Caco-2 (cell line): ENCODE results near the gene PHKB. TPM values are rescaled to one million over a fixed set of nuclear protein-coding genes. Genes with fewer than 3 reads are reported as not detected.

ENCODE experiments used
- BruUV-seq: library from RNA; stranded (reverse); fragments of 400-500 nt; replicated peaks from 2 replicates; lab custom pipeline; 2021; lab: Mats Ljungman, UMichigan
- CTCF ChIA-PET: fragments of 300-600 bp; sonication (Branson Sonifier 250); formaldehyde crosslinking; loops from one replicate; lab custom pipeline; 2022; ENCODE audit warnings: antibody characterized with exemption; lab: Charles Lee
- POLR2A ChIA-PET: fragments of 300-600 bp; sonication (Branson Sonifier 250); formaldehyde crosslinking; loops from one replicate; lab custom pipeline; 2022; ENCODE audit warnings: antibody characterized with exemption; lab: Charles Lee
- DNase-seq, 2 experiments: peaks; one replicate each; pipeline versions ENCODE4 v3.0.0 to v3.0.0-alpha.2; 2020 to 2022
- H3K27me3 ChIP-seq: replicated peaks from 2 replicates; pipeline ENCODE4 v1.6.0; 2011; ENCODE audit warnings: low read length; ENCODE audit not compliant: control insufficient read depth, insufficient read depth
- H3K36me3 ChIP-seq: 2 replicates; pipeline ENCODE4 v1.5.1; 2011; ENCODE audit warnings: low read length; ENCODE audit not compliant: control insufficient read depth, insufficient read depth
- H3K4me1 ChIP-seq: fragments of 250-450 bp; sonication (Bioruptor Pico); 2 replicates; pipeline ENCODE4 v1.5.1; 2020; ENCODE audit warnings: mild to moderate bottlenecking
- H3K4me3 ChIP-seq: 2 replicates; pipeline ENCODE4 v1.5.1; 2011; ENCODE audit warnings: low read depth, mild to moderate bottlenecking, control low read depth, low read length
- H3K9me3 ChIP-seq: fragments of 250-450 bp; sonication (Bioruptor Pico); 2 replicates; pipeline ENCODE4 v1.5.1; 2020; ENCODE audit warnings: mild to moderate bottlenecking, moderate library complexity
- H3K27ac Mint-ChIP-seq: one replicate; pipeline ENCODE4 v1.8.0; 2022; ENCODE audit warnings: mixed read lengths; ENCODE audit not compliant: unreplicated experiment
- H3K27me3 Mint-ChIP-seq: one replicate; pipeline ENCODE4 v1.8.0; 2022; ENCODE audit warnings: mixed read lengths; ENCODE audit not compliant: insufficient read depth, unreplicated experiment
- H3K36me3 Mint-ChIP-seq: one replicate; pipeline ENCODE4 v1.8.0; 2022; ENCODE audit warnings: mild to moderate bottlenecking, mixed read lengths; ENCODE audit not compliant: insufficient read depth, unreplicated experiment
- H3K4me1 Mint-ChIP-seq: one replicate; pipeline ENCODE4 v1.8.0; 2022; ENCODE audit warnings: low read depth, mixed read lengths; ENCODE audit not compliant: unreplicated experiment
- H3K4me3 Mint-ChIP-seq: one replicate; pipeline ENCODE4 v1.8.0; 2022; ENCODE audit warnings: mild to moderate bottlenecking, moderate library complexity, mixed read lengths; ENCODE audit not compliant: unreplicated experiment
- H3K9me3 Mint-ChIP-seq: one replicate; pipeline ENCODE4 v1.8.0; 2022; ENCODE audit warnings: mixed read lengths; ENCODE audit not compliant: unreplicated experiment
- CTCF ChIP-seq, 2 experiments: fragments of 200-600 bp in 1 of 2; IDR thresholded peaks; 1 replicate in 1 of 2; 2 replicates in 1 of 2; pipeline versions ENCODE4 v1.5.1 to v1.8.0; 2011 to 2022; ENCODE audit warnings: antibody characterized with exemption in 1 of 2, control low read depth in 1 of 2, inconsistent platforms in 1 of 2, low read depth in 1 of 2, low read length in 1 of 2, mild to moderate bottlenecking in 1 of 2, moderate library complexity in 1 of 2; ENCODE audit not compliant: insufficient read depth in 1 of 2, severe bottlenecking in 1 of 2, unreplicated experiment in 1 of 2
- intact Hi-C: fragments of 100-400 bp; cut with micrococcal nuclease; formaldehyde crosslinking; loops from one replicate; pipeline ENCODE4 v1.10.0; 2022; ENCODE audit not compliant: unreplicated experiment
- total RNA-seq: library from RNA; stranded (reverse); gene quantifications from 2 replicates; pipeline ENCODE4 v1.2.3, GENCODE V29; 2022

The PHKB gene
- total RNA-seq, 1 experiment from 2014 or later: 74.2 TPM

DNA sequence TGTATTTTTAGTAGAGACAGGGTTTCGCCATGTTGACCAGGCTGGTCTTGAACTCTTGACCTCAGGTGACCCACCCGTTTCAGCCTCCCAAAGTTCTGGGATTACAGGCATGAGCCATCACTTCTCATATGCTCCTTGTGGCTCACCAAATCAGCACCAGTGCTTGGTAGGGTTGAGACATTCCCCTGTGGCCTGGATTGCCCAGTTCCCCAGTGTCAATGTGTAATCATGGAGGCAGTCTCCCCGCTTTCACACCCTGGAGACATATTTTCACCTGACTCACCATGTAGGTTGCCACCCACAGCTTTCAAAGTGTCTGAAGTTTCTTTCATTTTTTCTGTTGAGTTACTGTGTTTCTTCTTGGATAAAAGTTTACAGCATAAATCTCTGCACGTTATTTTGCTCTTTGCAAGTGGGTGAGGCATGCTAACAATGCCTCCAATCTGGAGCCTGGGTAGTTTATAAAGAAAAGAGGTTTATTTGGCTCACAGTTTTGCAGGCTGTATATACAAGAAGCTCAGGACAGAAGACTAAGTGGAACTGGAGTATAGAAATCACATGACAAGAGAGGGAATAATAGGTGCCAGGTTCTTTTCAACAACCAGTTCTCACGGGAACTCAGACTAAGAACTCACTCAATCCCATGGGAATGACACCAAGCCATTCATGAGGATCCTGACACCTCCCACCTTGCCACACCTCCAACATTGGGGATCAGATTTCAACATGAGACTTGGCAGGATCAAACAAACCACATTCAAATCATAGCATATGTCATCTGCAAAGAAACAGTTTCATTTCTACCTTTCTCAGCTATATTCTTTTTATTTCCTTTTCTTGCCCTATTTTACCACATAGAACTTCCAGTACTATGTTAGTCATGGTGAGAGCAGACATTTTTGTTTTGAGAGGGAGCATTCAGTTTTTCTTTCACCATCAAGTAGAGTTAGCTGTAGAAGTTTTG, 113.2 kb downstream of the PHKB start:
- H3K9me3 Mint-ChIP-seq: no peaks in the 10 kb centered on the region
- CTCF ChIA-PET: no interaction called here
- intact Hi-C loops: no loop called here
- H3K4me1 ChIP-seq: no peaks in the 10 kb centered on the region
- no peak for TF ChIP-seq CTCF (IDR thresholded peaks at IDR 0.05; ENCODE audit: insufficient read depth in 1 of 2, low read depth in 1 of 2, low read length in 1 of 2, severe bottlenecking in 1 of 2, unreplicated experiment in 1 of 2)
- H3K4me3 Mint-ChIP-seq: no peak overlapping the region
- no peaks in the 10 kb centered on the region for H3K36me3 Mint-ChIP-seq
- no peaks in the 10 kb centered on the region for H3K4me1 Mint-ChIP-seq
- no peaks in the 10 kb centered on the region for H3K27me3 ChIP-seq
- H3K27ac Mint-ChIP-seq: no peak overlapping the region
- H3K4me3 ChIP-seq: no peak overlapping the region
- H3K9me3 ChIP-seq: no peaks in the 10 kb centered on the region
- H3K36me3 ChIP-seq: no peaks in the 10 kb centered on the region
- BruUV-seq: no TSS peak
- POLR2A ChIA-PET: no interaction called here
- H3K27me3 Mint-ChIP-seq: no peaks in the 10 kb centered on the region
- DNase-seq: no peak

- Histone ChIP-seq H3K27me3 (no peaks in the 10 kb centered on the region), H3K4me1 (no peaks in the 10 kb centered on the region), H3K9me3 (no peaks in the 10 kb centered on the region), H3K36me3 (no peaks in the 10 kb centered on the region), H3K4me3 (no peak overlapping the region)
- no peak for DNase-seq
- no peak for TF ChIP-seq CTCF (IDR thresholded peaks at IDR 0.05; ENCODE audit: insufficient read depth in 1 of 2, low read depth in 1 of 2, low read length in 1 of 2, severe bottlenecking in 1 of 2, unreplicated experiment in 1 of 2)
- Mint-ChIP-seq H3K27me3 (no peaks in the 10 kb centered on the region), H3K4me1 (no peaks in the 10 kb centered on the region), H3K36me3 (no peaks in the 10 kb centered on the region), H3K27ac (no peak overlapping the region), H3K4me3 (no peak overlapping the region), H3K9me3 (no peaks in the 10 kb centered on the region)
- ChIA-PET CTCF (no interaction called here), POLR2A (no interaction called here)
- BruUV-seq: no TSS peak
- intact Hi-C loops: no loop called here
Measured at GRCh38 chr16:47577029-47577428, 115.9 kb downstream of the PHKB start.

DNA sequence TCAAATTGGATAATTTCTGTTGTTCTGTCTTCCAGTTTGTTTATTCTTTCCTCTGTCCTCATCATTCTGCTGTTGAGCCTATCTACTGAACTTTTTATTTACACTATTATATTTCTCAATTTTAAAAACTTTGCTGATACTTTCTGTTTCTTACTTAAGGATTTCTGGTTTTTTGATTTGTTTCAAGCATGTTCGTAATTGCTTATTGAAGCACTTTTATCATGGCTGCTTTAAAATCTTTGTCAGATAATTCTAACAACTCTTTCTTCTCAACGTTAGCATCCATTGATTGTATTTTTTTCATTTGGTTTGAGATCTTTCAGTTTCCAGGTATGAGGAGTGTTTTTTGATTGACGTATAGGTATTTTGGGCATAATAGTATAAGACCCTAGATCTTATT, 116.9 kb downstream of the PHKB start:
- no peak overlapping the region for H3K4me3 Mint-ChIP-seq
- POLR2A ChIA-PET: no interaction called here

More for the DNA sequence above, 116.9 kb downstream of the PHKB start:
- Histone ChIP-seq H3K27me3 (no peaks in the 10 kb centered on the region), H3K36me3 (no peaks in the 10 kb centered on the region), H3K9me3 (no peaks in the 10 kb centered on the region), H3K4me3 (no peak overlapping the region), H3K4me1 (no peaks in the 10 kb centered on the region)
- Mint-ChIP-seq H3K27me3 (no peaks in the 10 kb centered on the region), H3K36me3 (no peaks in the 10 kb centered on the region), H3K27ac (no peak overlapping the region), H3K9me3 (no peaks in the 10 kb centered on the region), H3K4me1 (no peaks in the 10 kb centered on the region)
- no TSS peak for BruUV-seq
- DNase-seq: no peak
- CTCF ChIA-PET: no interaction called here
- no peak for TF ChIP-seq CTCF (IDR thresholded peaks at IDR 0.05; ENCODE audit: insufficient read depth in 1 of 2, low read depth in 1 of 2, low read length in 1 of 2, severe bottlenecking in 1 of 2, unreplicated experiment in 1 of 2)
- intact Hi-C loops: no loop called here
